NCI-H82 (cell line): ENCODE data around the gene ACVRL1.

Experiments
- DNase-seq: peaks from one replicate; lab custom pipeline; 2025; lab: John Stamatoyannopoulos, UW

The ACVRL1 gene

DNA sequence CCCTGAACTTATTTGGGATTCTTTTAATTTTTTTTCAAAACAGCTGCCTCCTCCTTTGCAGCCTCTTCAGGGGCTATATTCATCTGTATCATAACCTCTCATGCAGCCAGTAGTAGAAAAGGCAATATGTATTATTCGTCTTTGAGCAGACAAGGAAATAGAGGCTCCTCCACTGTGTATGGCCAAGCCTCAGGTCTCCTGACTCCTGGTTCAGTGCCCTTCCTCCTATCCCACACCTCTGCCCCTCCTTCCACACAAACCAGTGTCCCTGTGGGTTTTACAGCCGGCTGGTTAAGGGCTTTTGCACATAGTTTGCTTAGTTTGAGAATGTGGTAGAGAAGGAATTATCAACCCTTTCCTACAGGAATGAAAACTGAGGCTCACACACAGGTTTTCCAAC is 8.8 kb upstream of the ACVRL1 start:
- no peak for DNase-seq

DNA sequence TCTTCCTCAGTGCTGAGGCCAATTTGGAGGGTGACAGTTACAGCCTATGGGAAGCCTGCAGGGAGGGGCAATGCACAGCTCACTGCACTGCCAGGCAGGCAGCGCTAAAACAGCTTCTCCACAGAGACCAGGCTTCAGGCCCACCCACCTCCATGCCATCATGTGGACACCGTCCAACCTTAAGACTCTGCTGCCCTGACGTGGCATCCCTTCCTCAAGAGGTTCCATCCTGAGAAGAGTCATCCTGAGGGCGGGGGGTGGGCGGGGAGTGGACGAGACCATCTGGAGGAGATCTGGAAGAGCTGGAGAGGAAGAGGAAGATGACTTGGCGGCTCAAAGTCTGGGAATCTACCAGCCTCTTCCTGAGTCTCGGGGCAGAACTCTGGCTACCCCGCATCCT is 8.4 kb upstream of the ACVRL1 start:
- no peak for DNase-seq

GRCh38 chr12:51900323-51900889 is 6.9 kb upstream of the ACVRL1 start:
- DNase-seq, result no peak

- DNase-seq, result no peak
Observed at GRCh38 chr12:51901121-51901817, 6.0 kb upstream of the ACVRL1 start.

GRCh38 chr12:51901881-51902280 is 5.4 kb upstream of the ACVRL1 start:
- DNase-seq, result no peak

- no peak for DNase-seq
Observed at GRCh38 chr12:51904951-51905470, 2.3 kb upstream of the ACVRL1 start.

DNA sequence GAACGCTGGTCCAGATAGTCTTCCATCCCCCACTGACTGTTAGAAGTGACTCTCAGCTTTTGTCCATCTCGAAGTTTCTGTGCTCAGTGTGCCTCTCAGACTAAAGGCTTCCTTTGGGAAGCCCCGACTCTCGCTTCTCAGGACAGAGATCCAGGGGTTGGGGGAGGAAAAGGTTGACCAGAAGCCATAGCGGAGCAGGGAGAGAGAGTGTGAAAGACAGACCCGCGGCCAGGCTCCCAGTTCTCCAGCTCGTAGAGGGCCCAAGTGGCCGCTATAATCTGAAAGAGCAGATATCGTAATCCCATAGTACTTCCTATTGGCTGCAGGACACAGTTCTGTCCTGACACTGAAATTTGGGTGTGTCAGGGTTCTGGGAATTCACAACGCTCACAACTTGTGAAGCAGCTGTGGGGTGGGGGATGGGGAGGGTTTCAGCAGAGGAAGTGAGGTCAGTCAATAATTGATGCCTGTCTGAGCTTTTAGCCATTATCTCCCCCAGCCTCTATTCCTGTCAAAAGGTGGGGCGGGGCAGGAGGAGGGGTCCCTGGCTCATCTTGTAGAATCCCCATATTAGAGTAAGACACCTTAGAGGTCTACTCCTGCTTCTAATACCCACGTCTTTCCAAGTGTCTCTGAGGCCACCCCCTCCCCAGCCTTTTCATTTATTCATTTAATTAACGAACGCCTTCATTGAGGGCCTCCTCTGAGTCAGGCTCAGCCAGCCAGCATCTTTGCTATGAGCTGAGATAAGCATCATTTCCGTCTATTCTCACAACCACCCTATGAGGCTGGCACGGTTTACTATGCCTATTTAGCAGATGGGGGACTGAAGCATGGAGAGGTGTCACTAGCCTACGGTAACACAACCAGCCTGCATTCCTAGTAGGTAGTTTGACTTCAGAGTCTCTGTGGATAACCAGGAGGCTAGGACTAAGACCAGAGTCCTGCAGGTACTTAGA is 1.6 kb upstream of the ACVRL1 start:
- no peak for DNase-seq

- no peak for DNase-seq
Observed at GRCh38 chr12:51906430-51907082, 748 bp upstream of the ACVRL1 start.

DNA sequence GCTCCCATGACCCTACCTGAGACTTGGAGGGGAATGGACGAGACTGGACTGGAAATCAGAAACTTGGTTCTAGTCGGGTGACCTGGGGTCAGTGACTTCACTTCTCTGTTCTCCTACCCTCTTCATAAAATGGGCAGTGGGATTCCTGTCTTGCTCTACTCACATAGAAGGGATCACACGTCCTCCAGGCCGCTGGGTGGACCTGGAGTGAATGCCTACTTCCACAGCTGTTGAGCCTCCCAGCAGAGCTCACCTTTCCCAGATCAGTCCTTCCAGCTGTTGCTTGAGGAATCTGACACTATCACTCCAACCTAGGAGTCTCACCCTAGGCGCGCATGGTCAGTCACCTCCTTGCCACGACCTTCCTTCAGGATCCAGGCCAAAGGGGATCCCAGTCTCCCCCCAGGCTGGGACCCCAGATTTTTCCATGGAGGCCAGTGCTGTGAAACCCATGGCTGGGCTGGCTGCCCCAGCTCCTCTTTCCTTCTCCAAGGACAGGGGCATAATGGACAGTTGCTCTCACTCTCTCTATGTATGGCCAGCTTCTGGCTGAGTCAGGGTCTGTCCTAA is 637 bp downstream of the ACVRL1 start:
- no peak for DNase-seq

- DNase-seq, result no peak
Observed at GRCh38 chr12:51908876-51909592, 1.7 kb downstream of the ACVRL1 start.

GRCh38 chr12:51910168-51910567 is 2.9 kb downstream of the ACVRL1 start:
- DNase-seq, result no peak

- DNase-seq, result no peak
Observed at GRCh38 chr12:51910691-51911090, 3.4 kb downstream of the ACVRL1 start.

- DNase-seq, result no peak
Observed at GRCh38 chr12:51911307-51911706, 4.0 kb downstream of the ACVRL1 start.

- DNase-seq, result no peak
Observed at GRCh38 chr12:51911788-51912711, 4.7 kb downstream of the ACVRL1 start.

DNA sequence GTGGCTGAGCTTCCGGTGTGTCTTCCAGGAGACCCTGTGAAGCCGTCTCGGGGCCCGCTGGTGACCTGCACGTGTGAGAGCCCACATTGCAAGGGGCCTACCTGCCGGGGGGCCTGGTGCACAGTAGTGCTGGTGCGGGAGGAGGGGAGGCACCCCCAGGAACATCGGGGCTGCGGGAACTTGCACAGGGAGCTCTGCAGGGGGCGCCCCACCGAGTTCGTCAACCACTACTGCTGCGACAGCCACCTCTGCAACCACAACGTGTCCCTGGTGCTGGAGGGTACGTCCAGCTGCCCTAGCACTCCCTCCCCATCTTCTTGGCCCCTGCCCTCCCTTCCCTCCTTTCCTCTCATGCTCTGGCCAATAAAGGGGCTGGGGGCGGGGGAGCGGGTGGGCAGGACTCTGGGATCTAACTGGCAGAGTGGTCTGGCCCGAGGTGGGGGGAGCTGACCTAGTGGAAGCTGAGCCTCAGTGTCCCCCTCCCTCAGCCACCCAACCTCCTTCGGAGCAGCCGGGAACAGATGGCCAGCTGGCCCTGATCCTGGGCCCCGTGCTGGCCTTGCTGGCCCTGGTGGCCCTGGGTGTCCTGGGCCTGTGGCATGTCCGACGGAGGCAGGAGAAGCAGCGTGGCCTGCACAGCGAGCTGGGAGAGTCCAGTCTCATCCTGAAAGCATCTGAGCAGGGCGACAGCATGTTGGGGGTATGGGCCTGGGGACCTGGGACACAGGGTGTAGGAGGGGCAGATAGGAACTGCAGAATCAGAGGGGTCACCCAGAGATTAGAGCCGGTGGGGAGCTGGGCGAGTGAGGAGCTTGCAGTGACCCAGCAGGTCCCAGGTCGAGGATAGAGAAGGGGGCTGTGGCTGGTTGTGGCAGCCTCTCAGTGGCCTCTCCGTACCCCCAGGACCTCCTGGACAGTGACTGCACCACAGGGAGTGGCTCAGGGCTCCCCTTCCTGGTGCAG is 6.0 kb downstream of the ACVRL1 start:
- DNase-seq, result no peak

GRCh38 chr12:51914034-51914923 is 7.0 kb downstream of the ACVRL1 start:
- DNase-seq, result no peak

GRCh38 chr12:51915003-51915625 is 7.8 kb downstream of the ACVRL1 start:
- DNase-seq, result no peak
